ENCODE measurements around the gene ASB4.

ASB4 gene

DNA sequence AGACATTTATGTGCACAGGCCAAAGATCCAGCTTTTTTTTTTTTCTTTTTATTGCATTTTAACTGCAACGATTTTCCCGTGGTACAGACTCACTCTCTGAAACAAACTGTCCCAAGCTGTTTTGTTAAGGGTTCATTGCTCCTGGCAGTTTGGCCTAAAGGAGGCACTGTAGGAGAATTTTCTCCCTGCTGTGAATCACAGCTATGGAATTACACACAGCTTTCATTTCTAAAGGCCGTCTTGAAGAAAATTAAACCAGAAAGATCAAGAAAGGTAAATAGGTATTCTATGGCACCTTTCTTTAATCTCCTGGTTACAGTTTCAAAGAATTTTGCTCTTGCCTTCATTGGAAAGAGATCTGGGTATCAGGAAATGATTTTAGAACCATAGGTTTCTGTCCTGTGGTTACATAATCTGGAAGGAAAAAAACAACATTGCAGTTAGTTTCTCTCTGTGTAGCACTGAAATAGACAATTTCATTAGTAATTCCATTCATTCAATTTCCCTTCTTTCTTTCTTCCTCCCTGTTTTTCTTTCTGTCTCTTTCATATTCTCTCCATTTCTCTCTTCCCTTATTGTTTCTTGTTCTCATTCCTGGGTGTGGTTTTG, 59.4 kb downstream of the ASB4 start:
- H3K4me1 ChIP-seq (ENCODE audit: control insufficient read depth in 1 of 2, insufficient read depth in 1 of 2, low read depth in 1 of 2, low read length in 1 of 2), result no peaks in the 10 kb centered on the region
- no peaks in the 10 kb centered on the region for H3K9me3 ChIP-seq
- TF ChIP-seq, protein P1, sequence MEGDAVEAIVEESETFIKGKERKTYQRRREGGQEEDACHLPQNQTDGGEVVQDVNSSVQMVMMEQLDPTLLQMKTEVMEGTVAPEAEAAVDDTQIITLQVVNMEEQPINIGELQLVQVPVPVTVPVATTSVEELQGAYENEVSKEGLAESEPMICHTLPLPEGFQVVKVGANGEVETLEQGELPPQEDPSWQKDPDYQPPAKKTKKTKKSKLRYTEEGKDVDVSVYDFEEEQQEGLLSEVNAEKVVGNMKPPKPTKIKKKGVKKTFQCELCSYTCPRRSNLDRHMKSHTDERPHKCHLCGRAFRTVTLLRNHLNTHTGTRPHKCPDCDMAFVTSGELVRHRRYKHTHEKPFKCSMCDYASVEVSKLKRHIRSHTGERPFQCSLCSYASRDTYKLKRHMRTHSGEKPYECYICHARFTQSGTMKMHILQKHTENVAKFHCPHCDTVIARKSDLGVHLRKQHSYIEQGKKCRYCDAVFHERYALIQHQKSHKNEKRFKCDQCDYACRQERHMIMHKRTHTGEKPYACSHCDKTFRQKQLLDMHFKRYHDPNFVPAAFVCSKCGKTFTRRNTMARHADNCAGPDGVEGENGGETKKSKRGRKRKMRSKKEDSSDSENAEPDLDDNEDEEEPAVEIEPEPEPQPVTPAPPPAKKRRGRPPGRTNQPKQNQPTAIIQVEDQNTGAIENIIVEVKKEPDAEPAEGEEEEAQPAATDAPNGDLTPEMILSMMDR (IDR thresholded peaks at IDR 0.05), result no peak
- no peak overlapping the region for H3K27ac ChIP-seq
- no peak overlapping the region for H3K4me3 ChIP-seq (ENCODE audit: low read depth in 1 of 2, low read length in 1 of 2)
- H3K36me3 ChIP-seq, result no peaks in the 10 kb centered on the region
- peaks cover 4% of the 10 kb centered on the region for H3K27me3 ChIP-seq

DNA sequence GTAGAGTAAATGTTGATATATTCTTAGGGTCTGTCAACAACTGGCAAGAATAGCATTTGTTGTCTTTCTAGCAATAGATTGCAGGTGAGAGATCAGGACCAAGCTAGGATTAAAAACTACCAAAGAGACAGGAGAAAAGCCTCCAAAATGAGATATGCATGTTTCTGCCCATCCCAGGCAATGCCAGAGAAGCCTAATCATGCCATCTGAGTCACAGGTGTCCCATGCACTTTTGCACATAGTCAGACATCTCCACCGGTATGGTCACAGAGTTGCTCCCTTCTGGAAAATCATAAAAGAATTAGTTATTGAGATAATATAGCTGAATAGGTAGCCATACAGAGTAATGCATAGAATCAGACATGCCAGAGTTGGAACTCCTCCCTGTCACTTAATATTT, 59.9 kb downstream of the ASB4 start:
- Histone ChIP-seq H3K4me1 (ENCODE audit: control insufficient read depth in 1 of 2, insufficient read depth in 1 of 2, low read depth in 1 of 2, low read length in 1 of 2) (no peaks in the 10 kb centered on the region), H3K4me3 (ENCODE audit: low read depth in 1 of 2, low read length in 1 of 2) (no peak overlapping the region), H3K9me3 (no peaks in the 10 kb centered on the region), H3K36me3 (no peaks in the 10 kb centered on the region), H3K27ac (no peak overlapping the region), H3K27me3 (peaks cover 1% of the 10 kb centered on the region)
- TF ChIP-seq, protein P1 (IDR thresholded peaks at IDR 0.05), result no peak

DNA sequence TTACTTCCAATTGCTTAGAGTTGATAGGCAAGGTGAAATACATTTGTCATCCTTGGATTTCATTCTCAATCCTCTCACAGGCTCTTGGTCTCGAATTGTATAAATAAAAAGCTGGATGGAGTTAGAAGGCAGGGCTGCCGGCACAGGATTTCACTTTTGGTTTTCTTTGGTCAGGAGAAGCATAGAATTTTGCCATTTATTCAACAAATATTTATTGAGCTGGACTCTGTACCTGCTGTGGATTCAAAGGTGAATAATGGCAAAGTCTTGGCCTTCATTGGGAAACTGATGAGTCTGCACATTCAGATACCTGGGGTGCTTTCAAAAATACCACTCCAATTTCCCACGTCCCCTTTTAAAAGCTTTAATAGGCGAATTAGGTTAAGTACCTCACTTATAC, 60.9 kb downstream of the ASB4 start:
- no peak overlapping the region for H3K27ac ChIP-seq
- no peaks in the 10 kb centered on the region for H3K36me3 ChIP-seq
- no peaks in the 10 kb centered on the region for H3K9me3 ChIP-seq
- H3K27me3 ChIP-seq, result no peaks in the 10 kb centered on the region
- TF ChIP-seq, protein P1 (IDR thresholded peaks at IDR 0.05), result no peak
- no peaks in the 10 kb centered on the region for H3K4me1 ChIP-seq (ENCODE audit: control insufficient read depth in 1 of 2, insufficient read depth in 1 of 2, low read depth in 1 of 2, low read length in 1 of 2)
- H3K4me3 ChIP-seq (ENCODE audit: low read depth in 1 of 2, low read length in 1 of 2), result no peak overlapping the region

GRCh38 chr7:95547361-95548348, 61.9 kb downstream of the ASB4 start:
- TF ChIP-seq, protein P1 (IDR thresholded peaks at IDR 0.05), result no peak
- Histone ChIP-seq H3K27me3 (no peaks in the 10 kb centered on the region), H3K4me3 (ENCODE audit: low read depth in 1 of 2, low read length in 1 of 2) (no peak overlapping the region), H3K36me3 (no peaks in the 10 kb centered on the region), H3K4me1 (ENCODE audit: control insufficient read depth in 1 of 2, insufficient read depth in 1 of 2, low read depth in 1 of 2, low read length in 1 of 2) (no peaks in the 10 kb centered on the region), H3K27ac (no peak overlapping the region), H3K9me3 (no peaks in the 10 kb centered on the region)

DNA sequence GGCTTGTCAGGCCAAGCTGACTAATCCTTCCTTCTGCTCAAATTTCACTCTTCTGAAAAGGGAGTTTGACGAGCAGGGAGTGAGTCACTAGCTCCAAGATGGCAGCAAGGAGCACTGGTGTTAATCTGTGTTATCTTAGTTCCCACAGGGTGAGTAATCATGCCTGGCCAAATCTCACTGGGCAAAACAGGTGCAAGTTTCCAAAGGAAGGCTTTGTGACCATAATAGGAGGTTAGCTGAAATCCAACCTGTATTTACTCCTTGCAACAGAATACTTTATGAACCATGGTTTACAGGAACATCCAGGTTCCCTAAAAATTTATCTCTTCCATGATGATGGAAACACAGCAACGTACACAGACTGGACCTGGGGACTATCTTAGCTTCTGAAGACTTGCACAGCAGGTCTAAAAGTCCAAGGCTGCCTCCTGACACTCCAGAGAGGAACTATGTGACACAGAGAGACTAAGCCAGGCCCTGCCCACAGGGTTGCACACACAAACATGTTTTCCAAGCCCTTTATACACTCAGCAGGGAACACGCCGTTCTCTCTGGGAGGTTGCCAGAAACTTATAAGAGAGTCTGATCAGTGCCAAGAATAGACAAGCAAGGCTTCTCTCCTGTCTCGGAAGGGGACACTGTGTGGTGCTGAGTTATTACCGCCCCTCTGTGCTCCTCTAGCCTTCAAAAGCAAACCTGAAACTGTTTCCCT, 64.2 kb downstream of the ASB4 start:
- H3K4me3 ChIP-seq (ENCODE audit: low read depth in 1 of 2, low read length in 1 of 2), result no peak overlapping the region
- H3K27me3 ChIP-seq, result no peaks in the 10 kb centered on the region
- H3K27ac ChIP-seq, result no peak overlapping the region
- H3K36me3 ChIP-seq, result no peaks in the 10 kb centered on the region
- TF ChIP-seq, protein P1 (IDR thresholded peaks at IDR 0.05), result no peak
- no peaks in the 10 kb centered on the region for H3K4me1 ChIP-seq (ENCODE audit: control insufficient read depth in 1 of 2, insufficient read depth in 1 of 2, low read depth in 1 of 2, low read length in 1 of 2)
- no peaks in the 10 kb centered on the region for H3K9me3 ChIP-seq
